CD14-positive monocyte (primary cell): ENCODE measurements around the gene TAP1. TPM values are rescaled to one million over a fixed set of nuclear protein-coding genes. Genes with fewer than 3 reads are reported as not detected.

Experiments used
- DNase-seq, 3 donors: peaks; one replicate each; pipeline ENCODE4 v3.0.0-alpha.2; 2011 to 2022
- H2AFZ ChIP-seq: 2 replicates; pipeline ENCODE4 v1.6.0; 2012; ENCODE audit warnings: mild to moderate bottlenecking, low read depth, low read length, inconsistent platforms; ENCODE audit not compliant: insufficient read depth, poor library complexity, severe bottlenecking
- H3K27ac ChIP-seq, 2 donors: 1 replicate in 1 of 2; 2 replicates in 1 of 2; pipeline ENCODE4 v1.5.1; 2012 to 2013; ENCODE audit warnings: low read length in 2 of 2, control low read depth in 1 of 2, inconsistent platforms in 1 of 2, low read depth in 1 of 2, mild to moderate bottlenecking in 1 of 2
- H3K27me3 ChIP-seq, 2 donors: one replicate each; pipeline versions ENCODE4 v1.6.0 to v1.6.1; 2011 to 2013; ENCODE audit warnings: low read length in 2 of 2; ENCODE audit not compliant: control insufficient read depth in 2 of 2, insufficient read depth in 2 of 2
- H3K36me3 ChIP-seq, 2 donors: replicated peaks in 1 of 2; 1 replicate in 1 of 2; 2 replicates in 1 of 2; pipeline versions ENCODE4 v1.5.1 to v1.6.1; 2012 to 2013; ENCODE audit warnings: low read length in 2 of 2, control low read depth in 1 of 2, inconsistent platforms in 1 of 2, mild to moderate bottlenecking in 1 of 2; ENCODE audit not compliant: insufficient read depth in 2 of 2, control insufficient read depth in 1 of 2
- H3K4me1 ChIP-seq, 2 donors: 1 replicate in 1 of 2; 2 replicates in 1 of 2; pipeline versions ENCODE4 v1.5.1 to v1.6.1; 2012 to 2013; ENCODE audit warnings: low read length in 2 of 2, control low read depth in 1 of 2, inconsistent platforms in 1 of 2, mild to moderate bottlenecking in 1 of 2, moderate library complexity in 1 of 2; ENCODE audit not compliant: insufficient read depth in 2 of 2, control insufficient read depth in 1 of 2
- H3K4me2 ChIP-seq: replicated peaks from 2 replicates; pipeline ENCODE3; 2012; ENCODE audit warnings: low read length, moderate library complexity, mild to moderate bottlenecking; ENCODE audit not compliant: poor library complexity, severe bottlenecking; ENCODE audit errors: extremely low read depth
- H3K4me3 ChIP-seq, 3 experiments: fragments of 200-600 bp in 1 of 3; sonication (generic) in 1 of 3; replicated peaks in 1 of 3; 1 replicate in 2 of 3; 2 replicates in 1 of 3; pipeline ENCODE4 v1.5.1; 2011 to 2013; ENCODE audit warnings: low read length in 3 of 3, mild to moderate bottlenecking in 3 of 3, control low read depth in 2 of 3, low read depth in 2 of 3, inconsistent platforms in 1 of 3, moderate library complexity in 1 of 3
- H3K79me2 ChIP-seq: 2 replicates; pipeline ENCODE4 v1.6.0; 2012; ENCODE audit warnings: mild to moderate bottlenecking, control low read depth, inconsistent platforms, low read length, moderate library complexity; ENCODE audit not compliant: insufficient read depth
- H3K9ac ChIP-seq: 2 replicates; pipeline ENCODE4 v1.6.0; 2017; ENCODE audit warnings: low read length, mild to moderate bottlenecking; ENCODE audit not compliant: insufficient read depth, poor library complexity, severe bottlenecking
- H3K9me3 ChIP-seq, 2 donors: replicated peaks in 1 of 2; 1 replicate in 1 of 2; 2 replicates in 1 of 2; pipeline versions ENCODE4 v1.5.1 to v1.6.1; 2012 to 2013; ENCODE audit warnings: low read length in 2 of 2, control low read depth in 1 of 2; ENCODE audit not compliant: control insufficient read depth in 1 of 2, insufficient read depth in 1 of 2
- H4K20me1 ChIP-seq: 2 replicates; pipeline ENCODE4 v1.6.0; 2012; ENCODE audit warnings: mild to moderate bottlenecking, low read length, control low read depth, moderate library complexity; ENCODE audit not compliant: insufficient read depth
- H3K27ac Mint-ChIP-seq, 7 donors: one replicate each; pipeline ENCODE4 v1.8.0; 2020; ENCODE audit warnings: mild to moderate bottlenecking in 7 of 7, mixed read lengths in 7 of 7, moderate library complexity in 6 of 7, inconsistent platforms in 2 of 7
- H3K27me3 Mint-ChIP-seq, 3 donors: one replicate each; pipeline ENCODE4 v1.8.0; 2021 to 2022; ENCODE audit warnings: low read depth in 3 of 3, mild to moderate bottlenecking in 3 of 3, mixed read lengths in 3 of 3, moderate library complexity in 3 of 3, inconsistent platforms in 1 of 3
- H3K36me3 Mint-ChIP-seq, 2 donors: one replicate each; pipeline ENCODE4 v1.8.0; 2020; ENCODE audit warnings: mixed read lengths in 2 of 2, inconsistent platforms in 1 of 2, mild to moderate bottlenecking in 1 of 2
- H3K4me1 Mint-ChIP-seq: one replicate; pipeline ENCODE4 v1.8.0; 2020; ENCODE audit warnings: mild to moderate bottlenecking, mixed read lengths
- H3K4me3 Mint-ChIP-seq, 2 donors: one replicate each; pipeline ENCODE4 v1.8.0; 2020; ENCODE audit warnings: mild to moderate bottlenecking in 2 of 2, mixed read lengths in 2 of 2, moderate library complexity in 1 of 2
- H3K9me3 Mint-ChIP-seq, 7 donors: one replicate each; pipeline ENCODE4 v1.8.0; 2020 to 2022; ENCODE audit warnings: mixed read lengths in 7 of 7, mild to moderate bottlenecking in 6 of 7, moderate library complexity in 6 of 7, inconsistent platforms in 2 of 7
- WGBS: methylation state at CpG from one replicate; pipeline ENCODE4 v1.1.5; 2013; ENCODE audit warnings: missing lambda C conversion rate; ENCODE audit not compliant: insufficient coverage; 5-methylcytosine and 5-hydroxymethylcytosine counted together
- intact Hi-C, 2 donors: fragments of 100-400 bp; cut with micrococcal nuclease; formaldehyde crosslinking; loops; one replicate each; pipeline versions ENCODE4 v1.15.0 to v1.15.1; 2023
- polyA plus RNA-seq, 3 donors: library from polyadenylated mRNA; depleted of rRNA in 1 of 3; unstranded in 2 of 3; stranded (reverse) in 1 of 3; fragments of 300-500 nt in 2 of 3; fragments of >200 nt in 1 of 3; fragmentation: Illumina TruSeq in 2 of 3; gene quantifications; 1 replicate in 2 of 3; 2 replicates in 1 of 3; pipeline ENCODE4 v1.2.3, GENCODE V29; 2012 to 2021
- TF ChIP-seq, protein P1 (sequence below): fragments of 200-600 bp; IDR thresholded peaks from one replicate; pipeline ENCODE4 v1.8.0; 2022; ENCODE audit warnings: antibody characterized with exemption, mild to moderate bottlenecking

TAP1 gene
- polyA plus RNA-seq, 3 donors: 119 to 221 (median 204) TPM

DNA sequence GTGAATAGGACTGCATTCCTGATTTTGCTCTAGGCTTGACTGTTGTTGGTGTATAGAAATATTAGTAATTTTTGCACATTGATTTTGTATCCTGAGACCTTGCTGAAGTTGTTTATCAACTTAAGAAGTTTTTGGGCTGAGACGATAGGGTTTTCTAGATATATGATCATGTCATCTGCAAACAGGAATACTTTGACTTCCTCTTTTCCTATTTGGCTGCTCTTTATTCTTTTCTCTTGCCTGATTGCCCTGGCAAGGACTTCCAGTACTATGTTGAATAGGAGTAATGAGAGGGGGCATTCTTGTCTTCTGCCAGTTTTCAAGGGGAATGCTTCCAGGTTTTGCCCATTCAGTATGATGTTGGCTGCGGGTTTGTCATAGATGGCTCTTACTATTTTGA, 50.1 kb downstream of the TAP1 start:
- H3K27ac ChIP-seq: no peak overlapping the region
- H3K9ac ChIP-seq: no peak overlapping the region
- WGBS: 40% methylated on average over 2 of the region's 2 CpGs
- Mint-ChIP-seq H3K36me3 (peaks cover 2 to 3% of the 10 kb centered on the region in 2 donors), H3K9me3 (peaks cover 6 to 8% (median 7%) of the 10 kb centered on the region in 7 donors), H3K27ac (no peak overlapping the region), H3K27me3 (peaks cover 9 to 19% (median 14%) of the 10 kb centered on the region in 3 donors), H3K4me3 (no peak overlapping the region), H3K4me1 (peaks cover 9% of the 10 kb centered on the region)
- H3K4me3 ChIP-seq: no peak overlapping the region
- no peak for DNase-seq
- peaks cover 0 to 9% of the 10 kb centered on the region in 2 donors for H3K27me3 ChIP-seq
- no peaks in the 10 kb centered on the region for H3K4me1 ChIP-seq
- peaks cover 5 to 6% of the 10 kb centered on the region in 2 donors for H3K9me3 ChIP-seq
- H3K79me2 ChIP-seq: no peaks in the 10 kb centered on the region
- intact Hi-C loops: no loop called here
- H2AFZ ChIP-seq: no peak overlapping the region
- TF ChIP-seq, protein P1, sequence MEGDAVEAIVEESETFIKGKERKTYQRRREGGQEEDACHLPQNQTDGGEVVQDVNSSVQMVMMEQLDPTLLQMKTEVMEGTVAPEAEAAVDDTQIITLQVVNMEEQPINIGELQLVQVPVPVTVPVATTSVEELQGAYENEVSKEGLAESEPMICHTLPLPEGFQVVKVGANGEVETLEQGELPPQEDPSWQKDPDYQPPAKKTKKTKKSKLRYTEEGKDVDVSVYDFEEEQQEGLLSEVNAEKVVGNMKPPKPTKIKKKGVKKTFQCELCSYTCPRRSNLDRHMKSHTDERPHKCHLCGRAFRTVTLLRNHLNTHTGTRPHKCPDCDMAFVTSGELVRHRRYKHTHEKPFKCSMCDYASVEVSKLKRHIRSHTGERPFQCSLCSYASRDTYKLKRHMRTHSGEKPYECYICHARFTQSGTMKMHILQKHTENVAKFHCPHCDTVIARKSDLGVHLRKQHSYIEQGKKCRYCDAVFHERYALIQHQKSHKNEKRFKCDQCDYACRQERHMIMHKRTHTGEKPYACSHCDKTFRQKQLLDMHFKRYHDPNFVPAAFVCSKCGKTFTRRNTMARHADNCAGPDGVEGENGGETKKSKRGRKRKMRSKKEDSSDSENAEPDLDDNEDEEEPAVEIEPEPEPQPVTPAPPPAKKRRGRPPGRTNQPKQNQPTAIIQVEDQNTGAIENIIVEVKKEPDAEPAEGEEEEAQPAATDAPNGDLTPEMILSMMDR: no peak
- no peaks in the 10 kb centered on the region for H4K20me1 ChIP-seq
- H3K4me2 ChIP-seq: no peak overlapping the region
- H3K36me3 ChIP-seq: no peaks in the 10 kb centered on the region

DNA sequence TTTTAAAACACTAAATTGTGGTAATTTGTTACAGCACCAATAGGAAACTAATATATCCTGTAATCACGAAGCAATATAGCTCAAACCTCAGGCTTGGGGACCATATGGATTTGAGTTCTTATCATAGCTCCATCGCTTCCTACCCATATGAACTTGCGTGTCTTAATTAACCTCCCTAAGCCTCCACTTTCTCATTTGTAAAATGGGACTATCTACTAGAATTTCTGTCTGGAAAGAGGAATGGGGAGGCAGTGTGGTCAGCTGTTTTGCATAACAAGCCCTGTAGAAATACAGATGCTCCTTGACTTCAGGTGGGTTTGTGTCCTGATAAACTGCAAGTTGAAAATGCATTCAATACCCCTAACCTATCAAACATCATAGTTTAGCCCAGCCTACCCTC, 53.8 kb downstream of the TAP1 start:
- Mint-ChIP-seq H3K4me3 (no peak overlapping the region), H3K9me3 (peaks cover 7 to 9% (median 9%) of the 10 kb centered on the region in 7 donors), H3K27me3 (peaks cover 2 to 18% (median 11%) of the 10 kb centered on the region in 3 donors), H3K27ac (no peak overlapping the region), H3K4me1 (peaks cover 27% of the 10 kb centered on the region), H3K36me3 (peaks cover 2 to 3% of the 10 kb centered on the region in 2 donors)
- TF ChIP-seq, protein P1: no peak
- Histone ChIP-seq H2AFZ (no peak overlapping the region), H3K9ac (no peak overlapping the region), H4K20me1 (no peaks in the 10 kb centered on the region), H3K4me2 (no peak overlapping the region), H3K9me3 (peaks cover 5 to 6% of the 10 kb centered on the region in 2 donors), H3K27ac (no peak overlapping the region), H3K79me2 (no peaks in the 10 kb centered on the region), H3K4me3 (no peak overlapping the region), H3K36me3 (no peaks in the 10 kb centered on the region), H3K27me3 (peaks cover 0 to 9% of the 10 kb centered on the region in 2 donors), H3K4me1 (peaks cover 25 to 27% of the 10 kb centered on the region in 2 donors)
- no peak for DNase-seq
- WGBS: no CpG with 5 or more reads among the region's 3 CpGs
- intact Hi-C loops: loop anchor here (5.0 to 10.0 kb wide), 3 partner anchors 95 to 555 kb away; no protein-coding TSS in a partner anchor
